Chondrocyte (in vitro differentiated cells): Measurements from ENCODE around the gene FAM153A. TPM values are rescaled to one million over a fixed set of nuclear protein-coding genes. Genes with fewer than 3 reads are reported as not detected.
"Not testable (repeated sequence)": the region's sequence is repeated elsewhere in the genome, so short reads cannot be mapped to it uniquely, and the experiment has no call there.

ENCODE experiments used
- DNase-seq: peaks from one replicate; pipeline ENCODE4 v3.0.0; 2021; ENCODE audit warnings: mixed read lengths, low spot score
- H3K27ac Mint-ChIP-seq: one replicate; pipeline ENCODE4 v1.8.0; 2021; ENCODE audit warnings: mild to moderate bottlenecking, moderate library complexity, mixed read lengths; ENCODE audit not compliant: unreplicated experiment
- H3K27me3 Mint-ChIP-seq: 2 replicates; pipeline ENCODE4 v1.8.0; 2021; ENCODE audit warnings: low read depth, mixed read lengths
- H3K36me3 Mint-ChIP-seq: 2 replicates; pipeline ENCODE4 v1.8.0; 2021; ENCODE audit warnings: low read depth, mixed read lengths
- H3K4me1 Mint-ChIP-seq: 2 replicates; pipeline ENCODE4 v1.8.0; 2021; ENCODE audit warnings: low read depth, mild to moderate bottlenecking, mixed read lengths
- H3K4me3 Mint-ChIP-seq: one replicate; pipeline ENCODE4 v1.8.0; 2021; ENCODE audit warnings: mild to moderate bottlenecking, moderate library complexity, mixed read lengths; ENCODE audit not compliant: unreplicated experiment
- H3K9me3 Mint-ChIP-seq: 2 replicates; pipeline ENCODE4 v1.8.0; 2021; ENCODE audit warnings: low read depth, mixed read lengths
- total RNA-seq: library from RNA; stranded (reverse); gene quantifications from 3 replicates; pipeline ENCODE4 v1.2.1, GENCODE V29; 2021

The FAM153A gene
- total RNA-seq, 1 donor from 2014 or later: 0.17 TPM

- not testable (repeated sequence) for H3K27me3 Mint-ChIP-seq, H3K4me1 Mint-ChIP-seq
Observed at GRCh38 chr5:177719989-177720388, 62.7 kb downstream of the FAM153A start.

DNA sequence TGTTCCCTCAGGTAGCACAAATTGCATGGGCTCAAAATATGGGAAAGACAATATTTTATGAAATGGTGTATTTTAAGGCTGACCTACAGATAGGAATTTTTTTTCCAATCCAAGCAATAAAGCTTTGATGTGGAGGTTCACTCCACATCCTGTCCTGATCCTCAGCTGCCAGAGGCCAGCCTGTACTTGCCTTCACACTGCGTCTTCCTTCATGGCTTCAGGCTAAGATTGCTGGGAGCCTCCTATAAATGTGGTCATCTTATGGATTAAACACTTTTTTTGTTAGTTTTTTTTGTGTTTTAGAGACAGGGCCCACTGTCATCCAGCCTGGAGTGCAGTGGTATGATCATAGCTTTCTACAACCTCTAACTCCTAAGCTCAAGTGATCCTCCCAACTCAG is 67.3 kb downstream of the FAM153A start:
- H3K27ac Mint-ChIP-seq, H3K4me3 Mint-ChIP-seq, H3K36me3 Mint-ChIP-seq, H3K9me3 Mint-ChIP-seq, H3K27me3 Mint-ChIP-seq, DNase-seq, H3K4me1 Mint-ChIP-seq: not testable (repeated sequence)

More at GRCh38 chr5:177719989-177720388, 62.7 kb downstream of the FAM153A start:
- H3K9me3 Mint-ChIP-seq, H3K4me3 Mint-ChIP-seq, H3K36me3 Mint-ChIP-seq, DNase-seq, H3K27ac Mint-ChIP-seq: not testable (repeated sequence)

DNA sequence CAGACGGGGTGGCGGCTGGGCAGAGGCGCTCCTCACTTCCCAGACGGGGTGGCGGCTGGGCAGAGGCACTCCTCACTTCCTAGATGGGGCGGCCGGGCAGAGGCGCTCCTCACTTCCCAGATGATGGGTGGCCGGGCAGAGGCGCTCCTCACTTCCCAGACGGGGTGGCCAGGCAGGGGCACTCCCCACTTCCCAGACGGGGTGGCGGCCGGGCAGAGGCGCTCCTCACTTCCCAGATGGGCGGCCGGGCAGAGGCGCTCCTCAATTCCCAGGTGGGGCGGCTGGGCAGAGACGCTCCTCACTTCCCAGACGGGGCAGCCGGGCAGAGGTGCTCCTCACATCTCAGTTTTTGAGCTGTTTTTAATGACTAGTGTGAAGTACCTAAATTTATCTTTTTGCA is 86.6 kb downstream of the FAM153A start:
- not testable (repeated sequence) for H3K4me1 Mint-ChIP-seq, H3K27ac Mint-ChIP-seq, H3K36me3 Mint-ChIP-seq, DNase-seq, H3K9me3 Mint-ChIP-seq, H3K4me3 Mint-ChIP-seq
- peaks cover 17% of the 10 kb centered on the region for H3K27me3 Mint-ChIP-seq

- H3K4me1 Mint-ChIP-seq, H3K9me3 Mint-ChIP-seq, H3K27ac Mint-ChIP-seq, DNase-seq, H3K4me3 Mint-ChIP-seq, H3K36me3 Mint-ChIP-seq: not testable (repeated sequence)
- peaks cover 14% of the 10 kb centered on the region for H3K27me3 Mint-ChIP-seq
Observed at GRCh38 chr5:177695356-177695930, 87.3 kb downstream of the FAM153A start.

GRCh38 chr5:177694518-177694835 is 88.2 kb downstream of the FAM153A start:
- not testable (repeated sequence) for H3K36me3 Mint-ChIP-seq, H3K27ac Mint-ChIP-seq, H3K4me1 Mint-ChIP-seq, H3K4me3 Mint-ChIP-seq, H3K9me3 Mint-ChIP-seq, DNase-seq
- H3K27me3 Mint-ChIP-seq: peaks cover 12% of the 10 kb centered on the region

- H3K27me3 Mint-ChIP-seq: peaks cover 10% of the 10 kb centered on the region
- DNase-seq, H3K4me1 Mint-ChIP-seq, H3K4me3 Mint-ChIP-seq, H3K9me3 Mint-ChIP-seq, H3K27ac Mint-ChIP-seq, H3K36me3 Mint-ChIP-seq: not testable (repeated sequence)
Observed at GRCh38 chr5:177693671-177694517, 88.8 kb downstream of the FAM153A start.

GRCh38 chr5:177692969-177693368 is 89.7 kb downstream of the FAM153A start:
- not testable (repeated sequence) for H3K4me3 Mint-ChIP-seq

DNA sequence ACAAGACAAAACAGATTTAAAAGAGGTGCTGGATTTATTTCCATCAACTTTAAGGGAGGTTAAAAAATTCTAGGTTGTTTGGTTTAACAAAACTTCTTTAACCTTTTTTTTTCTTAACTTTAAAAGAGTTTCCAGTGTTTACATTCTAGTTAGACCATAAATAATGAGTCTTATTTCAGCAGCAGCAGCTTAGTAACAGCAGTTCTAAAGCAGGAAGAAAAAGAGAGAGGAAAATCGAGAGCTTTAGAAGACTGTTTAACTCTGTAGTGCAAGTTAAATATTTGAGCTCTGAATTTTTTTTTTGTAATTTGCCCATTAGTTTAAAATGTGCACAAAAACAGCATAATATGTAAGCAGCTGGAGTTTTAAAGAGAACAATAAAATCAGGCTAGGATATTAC is 90.2 kb downstream of the FAM153A start:
- not testable (repeated sequence) for H3K4me3 Mint-ChIP-seq, H3K4me1 Mint-ChIP-seq, H3K36me3 Mint-ChIP-seq, DNase-seq, H3K9me3 Mint-ChIP-seq, H3K27ac Mint-ChIP-seq
- H3K27me3 Mint-ChIP-seq: peaks cover 10% of the 10 kb centered on the region

More at GRCh38 chr5:177692969-177693368, 89.7 kb downstream of the FAM153A start:
- not testable (repeated sequence) for H3K27ac Mint-ChIP-seq, H3K9me3 Mint-ChIP-seq, H3K4me1 Mint-ChIP-seq, H3K36me3 Mint-ChIP-seq, DNase-seq
- peaks cover 10% of the 10 kb centered on the region for H3K27me3 Mint-ChIP-seq

DNA sequence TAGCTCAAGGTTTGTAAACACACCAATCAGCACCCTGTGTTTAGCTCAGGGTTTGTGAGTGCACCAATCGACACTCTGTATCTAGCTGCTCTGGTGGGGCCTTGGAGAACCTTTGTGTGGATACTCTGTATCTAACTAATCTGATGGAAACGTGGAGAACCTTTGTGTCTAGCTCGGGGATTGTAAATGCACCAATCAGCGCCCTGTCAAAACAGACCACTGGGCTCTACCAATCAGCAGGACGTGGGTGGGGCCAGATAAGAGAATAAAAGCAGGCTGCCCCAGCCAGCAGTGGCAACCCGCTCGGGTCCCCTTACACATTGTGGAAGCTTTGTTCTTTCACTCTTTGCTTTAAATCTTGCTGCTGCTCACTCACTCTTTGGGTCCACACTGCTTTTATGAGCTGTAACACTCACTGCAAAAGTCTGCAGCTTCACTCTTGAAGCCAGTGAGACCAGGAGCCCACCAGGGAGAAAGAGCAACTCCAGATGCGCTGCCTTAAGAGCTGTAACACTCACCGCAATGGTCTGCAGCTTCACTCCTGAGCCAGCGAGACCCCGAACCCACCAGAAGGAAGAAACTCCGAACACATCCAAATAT is 93.6 kb downstream of the FAM153A start:
- H3K27me3 Mint-ChIP-seq: peaks cover 15% of the 10 kb centered on the region
- H3K9me3 Mint-ChIP-seq, H3K27ac Mint-ChIP-seq, H3K4me3 Mint-ChIP-seq, H3K4me1 Mint-ChIP-seq, H3K36me3 Mint-ChIP-seq, DNase-seq: not testable (repeated sequence)

GRCh38 chr5:177688091-177688490 is 94.6 kb downstream of the FAM153A start:
- not testable (repeated sequence) for H3K9me3 Mint-ChIP-seq, H3K27ac Mint-ChIP-seq, H3K4me3 Mint-ChIP-seq, DNase-seq, H3K4me1 Mint-ChIP-seq, H3K36me3 Mint-ChIP-seq
- peaks cover 15% of the 10 kb centered on the region for H3K27me3 Mint-ChIP-seq

DNA sequence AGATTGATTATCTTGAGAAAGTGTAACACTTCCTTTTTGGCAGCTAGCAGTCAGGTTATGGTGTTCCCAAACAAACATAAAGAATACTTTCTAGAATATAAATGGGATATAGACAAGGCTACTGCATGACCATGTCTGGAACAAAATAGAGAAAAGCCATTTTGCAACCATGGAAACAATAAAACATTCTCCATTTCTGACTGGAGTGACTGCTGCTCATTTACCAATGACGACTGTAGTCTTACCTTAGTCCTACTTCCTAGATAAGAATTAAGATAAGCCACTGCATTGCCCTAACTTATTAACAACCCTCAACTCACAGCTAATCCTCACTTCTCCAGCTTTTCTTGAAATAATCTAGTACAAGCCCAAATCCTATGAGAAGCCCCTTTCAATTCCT is 100.8 kb downstream of the FAM153A start:
- not testable (repeated sequence) for H3K36me3 Mint-ChIP-seq, H3K27me3 Mint-ChIP-seq, H3K9me3 Mint-ChIP-seq, DNase-seq, H3K27ac Mint-ChIP-seq, H3K4me3 Mint-ChIP-seq
- peaks cover 12% of the 10 kb centered on the region for H3K4me1 Mint-ChIP-seq
